Erythroblast (primary cell): ENCODE results near the gene ANO9.
"Not testable (repeated sequence)": the region's sequence is repeated elsewhere in the genome, so short reads cannot be mapped to it uniquely, and the experiment has no call there.

ENCODE experiments used
- DNase-seq, 2 experiments: peaks; one replicate each; lab custom pipeline; 2025; lab: John Stamatoyannopoulos, UW
- GATA1 ChIP-seq: IDR thresholded peaks from 2 replicates; pipeline ENCODE4 v1.6.1; 2011; ENCODE audit warnings: low read depth, mild to moderate bottlenecking, control low read depth, low read length, moderate library complexity
- POLR2A ChIP-seq: IDR thresholded peaks from 2 replicates; pipeline ENCODE4 v1.6.1; 2011; ENCODE audit warnings: mild to moderate bottlenecking, low read length

The ANO9 gene

DNA sequence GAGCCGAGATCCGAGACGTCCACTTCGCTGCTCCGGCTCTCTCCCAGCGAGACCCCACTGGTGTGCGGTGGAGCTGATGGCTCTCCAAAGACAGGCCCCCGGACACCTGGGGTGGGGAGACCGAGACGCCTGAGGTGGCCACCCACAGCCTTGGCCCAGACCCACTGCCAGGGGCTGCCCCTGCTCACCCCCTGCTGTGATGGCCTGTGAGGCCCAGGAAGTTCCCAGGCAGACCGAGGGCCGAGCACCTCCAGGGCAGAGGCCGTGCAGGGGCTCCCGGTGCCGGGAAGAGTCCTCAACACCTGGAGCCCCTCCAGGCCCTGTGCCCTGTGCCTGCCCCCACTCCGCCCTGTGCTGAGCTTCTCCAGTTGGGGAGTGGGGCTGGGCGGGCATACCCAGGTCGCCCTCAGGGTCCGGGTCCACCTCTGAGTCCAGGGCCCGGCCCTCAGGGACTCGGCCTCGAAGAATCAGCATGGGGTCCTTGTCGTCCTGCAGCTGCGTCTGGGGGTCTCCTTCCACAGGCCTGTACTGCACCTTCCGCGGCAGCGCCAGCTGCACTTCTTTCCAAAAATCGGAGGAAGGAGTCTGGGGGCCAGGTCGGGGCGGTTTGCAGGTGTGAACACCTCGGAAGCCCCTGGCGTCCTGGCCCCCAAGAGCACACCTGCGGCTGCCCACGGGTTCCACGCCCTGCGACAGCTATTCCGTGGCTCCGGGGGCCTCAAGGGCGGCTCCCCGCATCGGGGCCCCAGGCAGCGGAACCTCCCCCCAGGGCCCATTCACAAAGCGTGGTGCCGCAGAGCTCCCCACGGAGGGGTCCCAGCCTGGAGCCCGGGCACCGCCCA lies 35.6 kb downstream of the ANO9 start:
- DNase-seq, result no peak
- TF ChIP-seq POLR2A (no peak), GATA1 (no peak)

DNA sequence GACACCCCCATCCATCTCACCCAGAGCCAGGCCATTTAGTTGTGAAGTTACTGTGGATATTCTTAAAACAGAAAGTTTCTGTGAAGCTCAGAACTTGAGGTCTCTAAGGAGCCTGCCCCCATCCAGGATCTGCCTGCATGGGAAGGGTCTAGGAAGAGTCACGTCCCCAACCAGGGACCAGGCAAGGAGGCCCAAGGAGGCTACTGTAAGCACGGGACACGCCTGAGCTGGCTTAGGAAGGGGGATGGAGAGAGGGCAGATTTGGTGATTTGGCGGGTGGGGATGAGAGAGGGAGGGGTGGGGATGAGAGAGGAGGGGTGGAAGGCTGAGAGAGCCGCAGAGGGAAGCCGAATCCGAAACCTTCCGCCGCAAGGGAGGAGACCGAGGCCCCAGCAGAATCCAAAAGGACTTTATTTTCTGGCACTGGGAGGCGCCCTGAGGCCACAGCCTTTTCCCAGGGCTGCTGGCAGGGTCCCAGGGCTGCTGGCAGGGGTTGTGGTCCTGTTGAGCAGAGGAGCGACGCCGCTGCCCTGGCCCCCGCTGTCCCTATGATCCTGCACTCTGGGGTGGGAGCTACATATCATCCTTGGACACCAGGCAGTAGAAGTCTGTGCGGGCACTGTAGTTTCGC lies 36.4 kb downstream of the ANO9 start:
- no peak for TF ChIP-seq POLR2A
- TF ChIP-seq GATA1, result no peak
- DNase-seq, result no peak

DNA sequence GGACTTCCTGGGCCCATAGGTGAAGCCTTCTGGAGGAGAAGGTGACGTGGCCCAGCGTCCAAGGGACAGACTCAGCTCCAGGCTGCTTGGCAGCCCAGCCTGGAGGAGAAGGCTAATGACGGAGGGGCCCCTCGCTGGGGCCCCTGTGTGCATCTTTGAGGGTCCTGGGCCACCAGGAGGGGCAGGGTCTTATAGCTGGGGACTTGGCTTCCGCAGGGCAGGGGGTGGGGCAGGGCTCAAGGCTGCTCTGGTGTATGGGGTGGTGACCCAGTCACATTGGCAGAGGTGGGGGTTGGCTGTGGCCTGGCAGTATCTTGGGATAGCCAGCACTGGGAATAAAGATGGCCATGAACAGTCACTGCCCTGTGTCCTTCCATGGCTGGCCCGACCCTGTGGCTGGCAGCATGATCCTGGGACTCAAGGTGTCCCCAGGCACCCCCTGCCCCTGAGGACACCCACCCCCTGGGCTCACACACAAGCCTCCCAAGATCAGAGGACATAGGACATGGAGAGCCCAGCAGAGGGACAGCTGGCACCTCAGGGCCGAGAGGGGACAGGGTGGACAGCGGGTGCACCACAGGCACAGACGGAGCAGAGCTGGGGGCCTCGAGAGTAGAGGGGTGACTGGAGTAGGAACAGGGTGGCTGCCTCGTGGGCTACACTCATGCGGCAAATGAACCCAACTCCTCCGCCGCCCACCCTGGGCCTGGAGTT lies 37.1 kb downstream of the ANO9 start:
- TF ChIP-seq GATA1 (no peak), POLR2A (no peak)
- DNase-seq, result no peak

DNA sequence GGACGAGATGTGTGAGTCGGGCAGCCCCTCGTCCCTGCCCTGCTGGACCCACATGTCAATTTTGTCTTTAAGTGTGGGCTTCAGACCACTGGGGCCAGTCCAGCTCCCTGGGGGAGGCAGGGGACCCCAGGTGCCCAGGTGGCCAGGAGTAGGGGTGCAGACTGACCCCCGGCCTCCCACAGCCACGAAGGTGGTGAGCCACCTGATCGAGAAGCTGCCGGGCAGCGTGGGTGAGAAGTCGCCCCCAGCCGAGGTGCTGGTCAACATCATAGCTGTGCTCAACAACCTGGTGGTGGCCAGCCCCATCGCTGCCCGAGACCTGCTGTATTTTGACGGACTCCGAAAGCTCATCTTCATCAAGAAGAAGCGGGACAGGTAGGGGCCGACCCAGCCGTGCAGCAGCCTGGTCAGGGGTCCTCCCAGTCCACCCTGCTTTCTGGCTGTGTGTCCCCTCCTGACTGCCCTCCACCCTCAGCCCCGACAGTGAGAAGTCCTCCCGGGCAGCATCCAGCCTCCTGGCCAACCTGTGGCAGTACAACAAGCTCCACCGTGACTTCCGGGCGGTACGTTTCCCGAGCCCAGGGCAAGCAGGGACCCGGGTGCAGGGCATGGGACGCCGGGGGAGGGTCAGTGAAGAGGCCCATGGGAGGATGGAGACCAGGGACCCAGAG lies 37.9 kb downstream of the ANO9 start:
- DNase-seq, result no peak
- TF ChIP-seq GATA1 (no peak), POLR2A (no peak)

DNA sequence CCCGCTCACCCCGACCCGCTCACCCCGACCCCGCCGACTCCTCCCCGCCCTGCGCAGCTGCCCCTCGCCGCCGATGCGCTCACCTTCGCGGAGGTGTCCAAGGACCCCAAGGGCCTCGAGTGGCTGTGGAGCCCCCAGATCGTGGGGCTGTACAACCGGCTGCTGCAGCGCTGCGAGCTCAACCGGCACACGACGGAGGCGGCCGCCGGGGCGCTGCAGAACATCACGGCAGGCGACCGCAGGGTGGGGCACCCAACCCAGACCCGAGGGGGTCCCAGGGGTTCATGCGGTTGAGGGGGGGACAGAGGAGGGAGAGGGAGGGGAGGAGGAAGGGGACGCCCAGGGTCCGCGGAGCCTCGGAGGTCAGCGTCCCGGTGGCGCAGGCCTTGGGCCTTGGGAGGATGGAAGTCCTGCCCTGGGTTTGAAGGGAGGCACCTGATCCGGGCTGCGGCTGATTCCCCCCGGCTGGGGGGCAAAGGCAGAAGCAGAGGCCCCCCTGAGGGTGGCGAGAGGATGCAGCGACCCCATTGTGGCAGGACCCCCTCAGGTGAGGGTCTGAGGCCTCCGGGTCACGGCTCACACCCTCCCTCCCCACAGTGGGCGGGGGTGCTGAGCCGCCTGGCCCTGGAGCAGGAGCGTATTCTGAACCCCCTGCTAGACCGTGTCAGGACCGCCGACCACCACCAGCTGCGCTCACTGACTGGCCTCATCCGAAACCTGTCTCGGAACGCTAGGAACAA lies 38.6 kb downstream of the ANO9 start:
- TF ChIP-seq GATA1 (no peak), POLR2A (no peak)
- DNase-seq, result no peak

DNA sequence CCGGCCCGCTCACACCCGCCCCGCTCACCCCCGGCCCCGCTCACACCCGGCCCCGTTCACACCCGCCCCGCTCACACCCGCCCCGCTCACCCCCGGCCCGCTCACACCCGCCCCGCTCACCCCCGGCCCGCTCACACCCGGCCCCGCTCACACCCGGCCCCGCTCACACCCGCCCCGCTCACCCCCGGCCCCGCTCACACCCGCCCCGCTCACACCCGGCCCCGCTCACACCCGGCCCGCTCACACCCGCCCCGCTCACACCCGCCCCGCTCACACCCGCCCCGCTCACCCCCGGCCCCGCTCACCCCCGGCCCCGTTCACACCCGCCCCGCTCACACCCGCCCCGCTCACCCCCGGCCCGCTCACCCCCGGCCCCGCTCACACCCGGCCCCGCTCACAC lies 40.6 kb downstream of the ANO9 start:
- not testable (repeated sequence) for DNase-seq

DNA sequence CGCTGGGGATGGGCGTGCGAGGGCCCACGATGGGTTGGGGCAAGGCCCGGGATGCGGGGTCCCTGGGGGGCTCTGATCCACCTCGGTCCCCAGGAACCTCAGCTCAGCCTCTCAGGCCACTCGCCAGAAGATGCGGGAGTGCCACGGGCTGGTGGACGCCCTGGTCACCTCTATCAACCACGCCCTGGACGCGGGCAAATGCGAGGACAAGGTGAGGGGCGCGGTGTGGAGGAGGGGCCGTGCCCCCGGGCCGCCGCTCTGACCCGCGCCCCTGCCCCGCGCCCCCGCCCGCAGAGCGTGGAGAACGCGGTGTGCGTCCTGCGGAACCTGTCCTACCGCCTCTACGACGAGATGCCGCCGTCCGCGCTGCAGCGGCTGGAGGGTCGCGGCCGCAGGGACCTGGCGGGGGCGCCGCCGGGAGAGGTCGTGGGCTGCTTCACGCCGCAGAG lies 41.5 kb downstream of the ANO9 start:
- peak in 1 of 2 experiments; percentile 30 for DNase-seq
- no peak for TF ChIP-seq GATA1
- no peak for TF ChIP-seq POLR2A

DNA sequence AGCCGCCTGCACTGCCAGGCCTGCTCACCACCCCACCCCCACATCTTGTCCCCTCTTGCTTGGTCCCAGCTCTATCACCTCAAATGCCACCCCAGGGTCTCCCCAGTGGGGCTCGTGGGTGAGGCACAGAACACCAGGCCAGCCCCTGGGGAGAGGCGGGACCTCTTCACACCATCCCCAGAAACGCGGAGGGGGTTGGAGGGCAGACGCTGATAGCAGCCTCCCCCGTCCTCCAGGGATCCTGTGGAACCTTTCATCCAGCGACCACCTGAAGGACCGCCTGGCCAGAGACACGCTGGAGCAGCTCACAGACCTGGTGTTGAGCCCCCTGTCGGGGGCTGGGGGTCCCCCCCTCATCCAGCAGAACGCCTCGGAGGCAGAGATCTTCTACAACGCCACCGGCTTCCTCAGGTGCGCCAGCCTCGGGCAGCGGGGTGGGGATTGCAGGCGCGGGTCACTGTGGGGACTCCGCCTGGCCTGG lies 42.0 kb downstream of the ANO9 start:
- peak in 1 of 2 experiments; percentile 61 for DNase-seq
- TF ChIP-seq GATA1 (no peak), POLR2A (no peak)

DNA sequence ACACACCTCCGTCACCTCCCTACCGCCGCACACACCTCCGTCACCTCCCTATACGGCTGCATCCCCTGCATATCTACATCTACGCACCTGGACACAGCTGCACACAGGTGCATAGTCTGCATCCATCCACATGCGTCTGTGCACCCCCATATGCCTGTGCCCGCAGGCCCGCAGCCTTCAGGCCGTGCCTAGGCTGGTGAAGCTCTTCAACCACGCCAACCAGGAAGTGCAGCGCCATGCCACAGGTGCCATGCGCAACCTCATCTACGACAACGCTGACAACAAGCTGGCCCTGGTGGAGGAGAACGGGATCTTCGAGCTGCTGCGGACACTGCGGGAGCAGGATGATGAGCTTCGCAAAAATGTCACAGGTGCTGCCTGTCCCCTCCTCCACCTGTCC lies 43.0 kb downstream of the ANO9 start:
- peak; percentile 41 to 78 for DNase-seq
- TF ChIP-seq POLR2A (no peak), GATA1 (no peak)

DNA sequence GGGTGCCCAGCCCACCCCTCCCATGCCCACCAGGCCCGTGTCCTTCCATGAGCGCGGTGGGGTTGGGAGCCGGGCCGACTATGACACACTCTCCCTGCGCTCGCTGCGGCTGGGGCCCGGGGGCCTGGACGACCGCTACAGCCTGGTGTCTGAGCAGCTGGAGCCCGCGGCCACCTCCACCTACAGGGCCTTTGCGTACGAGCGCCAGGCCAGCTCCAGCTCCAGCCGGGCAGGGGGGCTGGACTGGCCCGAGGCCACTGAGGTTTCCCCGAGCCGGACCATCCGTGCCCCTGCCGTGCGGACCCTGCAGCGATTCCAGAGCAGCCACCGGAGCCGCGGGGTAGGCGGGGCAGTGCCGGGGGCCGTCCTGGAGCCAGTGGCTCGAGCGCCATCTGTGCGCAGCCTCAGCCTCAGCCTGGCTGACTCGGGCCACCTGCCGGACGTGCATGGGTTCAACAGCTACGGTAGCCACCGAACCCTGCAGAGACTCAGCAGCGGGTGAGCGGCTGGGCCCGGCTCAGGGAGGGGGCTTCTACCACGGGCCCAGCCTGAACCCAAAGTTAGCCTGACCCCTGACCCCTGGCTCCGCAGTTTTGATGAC lies 44.8 kb downstream of the ANO9 start:
- peak; percentile 62 to 75 for DNase-seq
- TF ChIP-seq POLR2A, result no peak

DNA sequence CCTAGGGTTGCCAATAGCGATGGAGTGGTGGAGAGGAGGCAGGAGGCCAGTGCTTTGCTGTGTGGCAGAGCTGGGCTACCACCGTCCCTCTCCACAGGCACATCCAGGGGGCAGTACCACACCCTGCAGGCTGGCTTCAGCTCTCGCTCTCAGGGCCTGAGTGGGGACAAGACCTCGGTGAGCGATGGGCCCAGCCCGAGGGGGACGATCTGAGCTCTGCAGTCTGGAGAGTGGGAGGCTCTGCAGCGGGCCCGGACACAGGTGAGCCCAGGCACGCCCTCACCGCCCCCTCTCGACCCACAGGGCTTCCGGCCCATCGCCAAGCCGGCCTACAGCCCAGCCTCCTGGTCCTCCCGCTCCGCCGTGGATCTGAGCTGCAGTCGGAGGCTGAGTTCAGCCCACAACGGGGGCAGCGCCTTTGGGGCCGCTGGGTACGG lies 45.3 kb downstream of the ANO9 start:
- DNase-seq, result peak in 1 of 2 experiments; percentile 30
- no peak for TF ChIP-seq GATA1

DNA sequence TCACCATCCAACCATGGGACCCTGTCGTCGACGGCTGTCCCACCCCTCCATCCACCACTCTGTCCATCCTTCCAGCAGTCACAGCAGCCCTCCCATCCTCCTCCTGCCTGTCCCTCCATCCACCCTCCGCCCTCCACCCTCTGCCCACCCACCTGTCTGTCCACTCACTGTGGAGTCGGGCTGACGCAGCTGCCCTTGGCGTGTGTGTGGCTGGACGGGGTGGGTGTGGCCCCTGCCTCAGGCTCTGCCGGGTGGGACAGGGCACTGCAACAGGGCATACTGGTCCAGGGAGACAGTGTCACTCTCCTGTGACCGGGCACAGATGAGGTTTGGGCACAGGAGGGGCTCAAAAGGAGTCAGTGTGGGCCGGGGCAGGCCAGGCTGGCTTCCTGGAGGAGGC lies 45.9 kb downstream of the ANO9 start:
- no peak for TF ChIP-seq GATA1
- TF ChIP-seq POLR2A, result no peak
- no peak for DNase-seq
